BJ (cell line): ENCODE data around the gene DHRS4L2. TPM values are rescaled to one million over a fixed set of nuclear protein-coding genes. Genes with fewer than 3 reads are reported as not detected.
"Not testable (repeated sequence)": the region's sequence is repeated elsewhere in the genome, so short reads cannot be mapped to it uniquely, and the experiment has no call there.

Experiments used
- CTCF ChIA-PET: fragments of 350-600 bp; formaldehyde crosslinking; extraction: SDS; loops from one replicate; lab custom pipeline; 2021; ENCODE audit warnings: antibody characterized with exemption, inconsistent platforms; lab: Yijun Ruan, JAX
- POLR2A ChIA-PET: fragments of 300-600 bp; sonication (Branson Sonifier 250); formaldehyde crosslinking; extraction: SDS; loops from one replicate; lab custom pipeline; 2021; ENCODE audit warnings: antibody characterized with exemption; lab: Charles Lee
- DNase-seq: peaks from one replicate; pipeline ENCODE4 v3.0.0-alpha.2; 2011; ENCODE audit warnings: low read depth
- H3K27me3 ChIP-seq: 2 replicates; pipeline ENCODE4 v1.6.0; 2011; ENCODE audit warnings: low read length; ENCODE audit not compliant: control insufficient read depth, insufficient read depth
- H3K36me3 ChIP-seq: 2 replicates; pipeline ENCODE4 v1.5.1; 2011; ENCODE audit warnings: low read length; ENCODE audit not compliant: control insufficient read depth, insufficient read depth
- H3K4me3 ChIP-seq: 2 replicates; pipeline ENCODE4 v1.5.1; 2011; ENCODE audit warnings: low read depth, mild to moderate bottlenecking, control low read depth, low read length
- CTCF ChIP-seq: IDR thresholded peaks from 2 replicates; pipeline ENCODE4 v1.5.1; 2011; ENCODE audit warnings: low read depth, mild to moderate bottlenecking, control low read depth, inconsistent platforms, low read length, moderate library complexity; ENCODE audit not compliant: insufficient read depth
- polyA plus RNA-seq: library from polyadenylated mRNA; depleted of rRNA; stranded (reverse); fragments of >200 nt; gene quantifications from 2 replicates; pipeline ENCODE4 v1.2.3, GENCODE V29; 2011

The DHRS4L2 gene
- polyA plus RNA-seq, 1 experiment = 15.0 TPM

GRCh38 chr14:24037658-24038037 lies 48.9 kb downstream of the DHRS4L2 start:
- Histone ChIP-seq H3K27me3 (0 out of 2 replicates have a peak, but pooled peaks cover 2% of the 10 kb centered on the region), H3K4me3 (no peak overlapping the region), H3K36me3 (no peaks in the 10 kb centered on the region)
- no peak for TF ChIP-seq CTCF
- DNase-seq = no peak
- ChIA-PET POLR2A (no interaction called here), CTCF (interaction anchor here (0.6 to 1.8 kb wide), 3 partner anchors 56 to 125 kb away, joined by 3 to 4 read pairs (median 3); partner anchors contain the start of gene PCK2)

- no peak for DNase-seq
- 0 out of 2 replicates have a peak, but pooled peaks cover 2% of the 10 kb centered on the region for H3K27me3 ChIP-seq
- no peaks in the 10 kb centered on the region for H3K36me3 ChIP-seq
- CTCF ChIA-PET = interaction anchor here (1.0 to 1.8 kb wide), 2 partner anchors 55 to 70 kb away, joined by 3 to 4 read pairs; partner anchors contain the start of gene PCK2
- POLR2A ChIA-PET = no interaction called here
- H3K4me3 ChIP-seq = no peak overlapping the region
- TF ChIP-seq CTCF = no peak
These were observed 50.0 kb downstream of the DHRS4L2 start for GRCh38 chr14:24038686-24039085.

GRCh38 chr14:24040692-24041091 lies 52.0 kb downstream of the DHRS4L2 start:
- H3K27me3 ChIP-seq = 0 out of 2 replicates have a peak, but pooled peaks cover 2% of the 10 kb centered on the region
- no peak overlapping the region for H3K4me3 ChIP-seq
- ChIA-PET POLR2A (no interaction called here), CTCF (no interaction called here)
- no peaks in the 10 kb centered on the region for H3K36me3 ChIP-seq
- DNase-seq = no peak
- no peak for TF ChIP-seq CTCF

GRCh38 chr14:24042746-24043145 lies 54.0 kb downstream of the DHRS4L2 start:
- CTCF ChIA-PET = interaction anchor here (0.6 to 2.8 kb wide), 3 partner anchors 11 to 108 kb away, joined by 3 to 6 read pairs (median 4); no protein-coding TSS in a partner anchor
- peaks cover 2% of the 10 kb centered on the region; the same call in 1 of the 2 replicates for H3K27me3 ChIP-seq
- no peaks in the 10 kb centered on the region for H3K36me3 ChIP-seq
- H3K4me3 ChIP-seq = no peak overlapping the region
- POLR2A ChIA-PET = no interaction called here
- no peak for TF ChIP-seq CTCF
- DNase-seq = no peak

GRCh38 chr14:24049002-24049401 lies 60.3 kb downstream of the DHRS4L2 start:
- H3K4me3 ChIP-seq, POLR2A ChIA-PET, CTCF ChIA-PET, DNase-seq, H3K27me3 ChIP-seq, H3K36me3 ChIP-seq: not testable (repeated sequence)

- peaks cover 12% of the 10 kb centered on the region for H3K27me3 ChIP-seq
- CTCF ChIA-PET = interaction anchor here (0.6 to 2.0 kb wide), 3 partner anchors 8 to 257 kb away, joined by 3 to 10 read pairs (median 5); no protein-coding TSS in a partner anchor
- H3K36me3 ChIP-seq, H3K4me3 ChIP-seq, DNase-seq, POLR2A ChIA-PET: not testable (repeated sequence)
These were observed 62.0 kb downstream of the DHRS4L2 start for GRCh38 chr14:24050753-24051152.
